Measurements from ENCODE around the gene KANSL1.
"Not testable (repeated sequence)": the region's sequence is repeated elsewhere in the genome, so short reads cannot be mapped to it uniquely, and the experiment has no call there.

KANSL1 gene

GRCh38 chr17:46102806-46103205 lies 90.4 kb downstream of the KANSL1 start:
- H3K27me3 ChIP-seq (ENCODE audit: insufficient read depth, low read length); H3K9me3 ChIP-seq (ENCODE audit: insufficient read depth, low read depth, low read length); H3K4me3 ChIP-seq (ENCODE audit: low read length); H3K27ac ChIP-seq (ENCODE audit: low read length); H3K9ac ChIP-seq (ENCODE audit: low read depth, low read length); H3K36me3 ChIP-seq (ENCODE audit: insufficient read depth, low read depth, low read length): not testable (repeated sequence)
- peaks cover 29% of the 10 kb centered on the region for H3K4me1 ChIP-seq (ENCODE audit: insufficient read depth, low read length)

DNA sequence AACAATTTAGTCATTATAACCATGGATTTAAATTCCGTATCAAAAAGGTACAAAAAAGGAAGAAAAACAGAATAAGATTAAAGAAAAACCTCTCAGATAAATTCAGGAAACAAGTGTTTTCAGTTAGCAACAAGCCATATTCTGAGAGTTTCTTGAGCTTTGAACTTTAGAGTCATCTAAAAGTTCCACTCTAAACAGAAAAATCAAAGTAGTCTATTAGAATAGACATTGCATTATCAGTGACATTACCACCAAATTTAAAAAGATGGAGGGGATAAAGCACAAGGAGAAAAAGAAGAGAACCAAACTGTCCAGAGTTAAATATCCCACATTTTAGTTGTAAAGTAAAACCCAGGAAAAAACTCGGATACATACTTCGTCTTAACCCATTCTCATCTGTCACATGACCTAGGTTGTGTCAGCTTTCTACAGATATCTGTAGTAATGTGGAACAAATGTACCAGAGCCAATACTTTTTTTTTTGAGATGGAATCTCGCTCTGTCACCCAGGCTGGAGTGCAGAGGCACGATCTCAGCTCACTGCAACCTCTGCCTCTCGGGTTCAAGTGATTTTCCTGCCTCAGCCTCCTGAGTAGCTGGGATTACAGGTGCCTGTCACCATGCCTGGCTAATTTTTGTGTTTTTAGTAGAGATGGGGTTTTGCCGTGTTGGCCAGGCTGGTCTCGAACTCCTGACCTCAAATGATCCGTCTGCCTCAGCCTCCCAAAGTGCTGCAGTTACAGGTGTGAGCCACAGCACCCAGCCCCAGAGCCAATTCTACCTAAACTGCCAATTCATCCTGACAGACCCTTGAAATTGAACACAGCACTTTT lies 91.2 kb downstream of the KANSL1 start:
- not testable (repeated sequence) for H3K36me3 ChIP-seq (ENCODE audit: insufficient read depth, low read depth, low read length); H3K9me3 ChIP-seq (ENCODE audit: insufficient read depth, low read depth, low read length); H3K4me3 ChIP-seq (ENCODE audit: low read length); H3K27ac ChIP-seq (ENCODE audit: low read length); H3K27me3 ChIP-seq (ENCODE audit: insufficient read depth, low read length); H3K9ac ChIP-seq (ENCODE audit: low read depth, low read length)
- peaks cover 21% of the 10 kb centered on the region for H3K4me1 ChIP-seq (ENCODE audit: insufficient read depth, low read length)

GRCh38 chr17:46100590-46100989 lies 92.6 kb downstream of the KANSL1 start:
- H3K4me1 ChIP-seq (ENCODE audit: insufficient read depth, low read length): peaks cover 15% of the 10 kb centered on the region; the same call in 1 of the 2 replicates
- H3K27ac ChIP-seq (ENCODE audit: low read length): no peak overlapping the region
- no peaks in the 10 kb centered on the region for H3K27me3 ChIP-seq (ENCODE audit: insufficient read depth, low read length)
- H3K9me3 ChIP-seq (ENCODE audit: insufficient read depth, low read depth, low read length): no peaks in the 10 kb centered on the region
- H3K9ac ChIP-seq (ENCODE audit: low read depth, low read length): peak overlapping the region; percentile 23; the same call in 1 of the 2 replicates
- H3K4me3 ChIP-seq (ENCODE audit: low read length): no peak overlapping the region
- no peaks in the 10 kb centered on the region for H3K36me3 ChIP-seq (ENCODE audit: insufficient read depth, low read depth, low read length)

GRCh38 chr17:46099865-46100264 lies 93.4 kb downstream of the KANSL1 start:
- H3K27ac ChIP-seq (ENCODE audit: low read length): no peak overlapping the region
- peaks cover 15% of the 10 kb centered on the region; the same call in 1 of the 2 replicates for H3K4me1 ChIP-seq (ENCODE audit: insufficient read depth, low read length)
- H3K9ac ChIP-seq (ENCODE audit: low read depth, low read length): no peak overlapping the region
- H3K27me3 ChIP-seq (ENCODE audit: insufficient read depth, low read length): no peaks in the 10 kb centered on the region
- no peak overlapping the region for H3K4me3 ChIP-seq (ENCODE audit: low read length)
- H3K36me3 ChIP-seq (ENCODE audit: insufficient read depth, low read depth, low read length): no peaks in the 10 kb centered on the region
- no peaks in the 10 kb centered on the region for H3K9me3 ChIP-seq (ENCODE audit: insufficient read depth, low read depth, low read length)

- Histone ChIP-seq H3K4me3 (ENCODE audit: low read length) (no peak overlapping the region), H3K9ac (ENCODE audit: low read depth, low read length) (no peak overlapping the region), H3K27me3 (ENCODE audit: insufficient read depth, low read length) (no peaks in the 10 kb centered on the region), H3K9me3 (ENCODE audit: insufficient read depth, low read depth, low read length) (no peaks in the 10 kb centered on the region), H3K27ac (ENCODE audit: low read length) (no peak overlapping the region), H3K4me1 (ENCODE audit: insufficient read depth, low read length) (peaks cover 9% of the 10 kb centered on the region; the same call in 1 of the 2 replicates), H3K36me3 (ENCODE audit: insufficient read depth, low read depth, low read length) (peaks cover 14% of the 10 kb centered on the region)
Measured at GRCh38 chr17:46097497-46097896, 95.7 kb downstream of the KANSL1 start.

- Histone ChIP-seq H3K4me1 (ENCODE audit: insufficient read depth, low read length) (no peaks in the 10 kb centered on the region), H3K9ac (ENCODE audit: low read depth, low read length) (no peak overlapping the region), H3K27me3 (ENCODE audit: insufficient read depth, low read length) (no peaks in the 10 kb centered on the region), H3K27ac (ENCODE audit: low read length) (no peak overlapping the region), H3K36me3 (ENCODE audit: insufficient read depth, low read depth, low read length) (peaks cover 43% of the 10 kb centered on the region), H3K4me3 (ENCODE audit: low read length) (no peak overlapping the region), H3K9me3 (ENCODE audit: insufficient read depth, low read depth, low read length) (no peaks in the 10 kb centered on the region)
Measured at GRCh38 chr17:46092991-46093390, 100.2 kb downstream of the KANSL1 start.

- H3K27me3 ChIP-seq (ENCODE audit: insufficient read depth, low read length): no peaks in the 10 kb centered on the region
- H3K36me3 ChIP-seq (ENCODE audit: insufficient read depth, low read depth, low read length): peaks cover 49% of the 10 kb centered on the region
- no peaks in the 10 kb centered on the region for H3K9me3 ChIP-seq (ENCODE audit: insufficient read depth, low read depth, low read length)
- H3K27ac ChIP-seq (ENCODE audit: low read length): no peak overlapping the region
- no peaks in the 10 kb centered on the region for H3K4me1 ChIP-seq (ENCODE audit: insufficient read depth, low read length)
- H3K4me3 ChIP-seq (ENCODE audit: low read length): no peak overlapping the region
- no peak overlapping the region for H3K9ac ChIP-seq (ENCODE audit: low read depth, low read length)
Measured at GRCh38 chr17:46090871-46091270, 102.4 kb downstream of the KANSL1 start.

GRCh38 chr17:46089389-46089965 lies 103.8 kb downstream of the KANSL1 start:
- Histone ChIP-seq H3K27ac (ENCODE audit: low read length) (no peak overlapping the region), H3K9me3 (ENCODE audit: insufficient read depth, low read depth, low read length) (no peaks in the 10 kb centered on the region), H3K27me3 (ENCODE audit: insufficient read depth, low read length) (no peaks in the 10 kb centered on the region), H3K4me3 (ENCODE audit: low read length) (no peak overlapping the region), H3K36me3 (ENCODE audit: insufficient read depth, low read depth, low read length) (peaks cover 46% of the 10 kb centered on the region), H3K4me1 (ENCODE audit: insufficient read depth, low read length) (no peaks in the 10 kb centered on the region), H3K9ac (ENCODE audit: low read depth, low read length) (no peak overlapping the region)

GRCh38 chr17:46088595-46088994 lies 104.6 kb downstream of the KANSL1 start:
- no peak overlapping the region for H3K9ac ChIP-seq (ENCODE audit: low read depth, low read length)
- no peaks in the 10 kb centered on the region for H3K27me3 ChIP-seq (ENCODE audit: insufficient read depth, low read length)
- peaks cover 37% of the 10 kb centered on the region for H3K36me3 ChIP-seq (ENCODE audit: insufficient read depth, low read depth, low read length)
- H3K9me3 ChIP-seq (ENCODE audit: insufficient read depth, low read depth, low read length): no peaks in the 10 kb centered on the region
- H3K4me3 ChIP-seq (ENCODE audit: low read length): no peak overlapping the region
- H3K4me1 ChIP-seq (ENCODE audit: insufficient read depth, low read length): no peaks in the 10 kb centered on the region; the same call in 1 of the 2 replicates
- no peak overlapping the region for H3K27ac ChIP-seq (ENCODE audit: low read length)

- H3K27me3 ChIP-seq (ENCODE audit: insufficient read depth, low read length); H3K9ac ChIP-seq (ENCODE audit: low read depth, low read length); H3K27ac ChIP-seq (ENCODE audit: low read length); H3K4me1 ChIP-seq (ENCODE audit: insufficient read depth, low read length); H3K9me3 ChIP-seq (ENCODE audit: insufficient read depth, low read depth, low read length); H3K4me3 ChIP-seq (ENCODE audit: low read length): not testable (repeated sequence)
- peaks cover 36% of the 10 kb centered on the region for H3K36me3 ChIP-seq (ENCODE audit: insufficient read depth, low read depth, low read length)
Measured at GRCh38 chr17:46087871-46088270, 105.4 kb downstream of the KANSL1 start.

DNA sequence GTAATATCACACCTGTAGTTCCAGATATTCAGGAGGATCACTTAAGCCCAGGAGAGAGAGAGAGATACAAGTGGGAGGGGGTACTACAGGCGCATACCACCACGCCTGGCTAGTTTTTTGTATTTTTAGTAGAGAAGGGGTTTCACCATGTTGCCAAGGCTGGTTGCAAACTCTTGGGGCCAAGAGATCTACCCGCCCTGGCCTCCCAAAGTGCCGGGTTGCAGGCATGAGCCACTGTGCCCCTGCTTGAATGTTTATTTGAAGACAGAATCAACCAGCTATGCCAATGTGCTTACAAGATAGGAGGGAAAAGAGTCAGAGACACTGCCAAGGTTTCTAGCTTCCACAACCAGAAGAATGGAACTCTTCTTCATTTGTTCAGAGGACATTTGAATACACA lies 106.4 kb downstream of the KANSL1 start:
- peaks cover 40% of the 10 kb centered on the region for H3K36me3 ChIP-seq (ENCODE audit: insufficient read depth, low read depth, low read length)

DNA sequence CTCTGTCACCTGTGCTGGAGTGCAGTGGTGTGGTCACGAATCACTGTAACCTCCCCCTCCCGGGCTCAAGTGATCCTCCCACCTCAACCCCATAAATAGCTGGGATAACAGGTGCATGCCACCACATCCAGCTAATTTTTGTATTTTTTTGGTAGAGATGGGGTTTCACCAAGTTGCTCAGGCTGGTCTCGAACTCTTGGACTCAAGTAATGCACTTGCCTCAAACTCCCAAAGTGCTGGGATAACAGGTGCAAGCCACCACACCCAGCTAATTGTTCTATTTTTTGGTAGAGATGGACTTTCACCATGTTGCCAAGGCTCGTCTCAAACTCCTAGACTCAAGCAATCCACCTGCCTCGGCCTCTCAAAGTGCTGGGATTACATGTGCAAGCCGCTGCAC lies 107.7 kb downstream of the KANSL1 start:
- Histone ChIP-seq H3K9me3 (ENCODE audit: insufficient read depth, low read depth, low read length) (no peaks in the 10 kb centered on the region), H3K4me1 (ENCODE audit: insufficient read depth, low read length) (no peaks in the 10 kb centered on the region; the same call in 1 of the 2 replicates), H3K36me3 (ENCODE audit: insufficient read depth, low read depth, low read length) (peaks cover 33% of the 10 kb centered on the region)

More for the DNA sequence above, 106.4 kb downstream of the KANSL1 start:
- Histone ChIP-seq H3K4me1 (ENCODE audit: insufficient read depth, low read length) (no peaks in the 10 kb centered on the region; the same call in 1 of the 2 replicates), H3K27ac (ENCODE audit: low read length) (no peak overlapping the region), H3K27me3 (ENCODE audit: insufficient read depth, low read length) (no peaks in the 10 kb centered on the region), H3K4me3 (ENCODE audit: low read length) (no peak overlapping the region), H3K9ac (ENCODE audit: low read depth, low read length) (no peak overlapping the region), H3K9me3 (ENCODE audit: insufficient read depth, low read depth, low read length) (no peaks in the 10 kb centered on the region)

More for the DNA sequence above, 107.7 kb downstream of the KANSL1 start:
- Histone ChIP-seq H3K27ac (ENCODE audit: low read length) (no peak overlapping the region), H3K9ac (ENCODE audit: low read depth, low read length) (no peak overlapping the region), H3K27me3 (ENCODE audit: insufficient read depth, low read length) (no peaks in the 10 kb centered on the region), H3K4me3 (ENCODE audit: low read length) (no peak overlapping the region)

All from iPS-20b (cell line).